ENCODE results near the gene DPP3.

Gene DPP3

GRCh38 chr11:66475349-66476172, 4.7 kb upstream of the DPP3 start (continued):
- no peak for TF ChIP-seq TSHZ2 (CRISPR knock-in tag; IDR thresholded peaks at IDR 0.05)
- no peak for TF ChIP-seq GLIS3 (CRISPR knock-in tag; IDR thresholded peaks at IDR 0.05)
- no peak for TF ChIP-seq ZNF565 (CRISPR knock-in tag; conservative IDR thresholded peaks at IDR 0.05; ENCODE audit: low read depth)
- TF ChIP-seq ARNTL (CRISPR knock-in tag; IDR thresholded peaks at IDR 0.05; ENCODE audit: borderline replicate concordance, low read depth): no peak
- TF ChIP-seq ESRRG (CRISPR knock-in tag; IDR thresholded peaks at IDR 0.05): no peak

- TF ChIP-seq CREB5 (CRISPR knock-in tag; IDR thresholded peaks at IDR 0.05; ENCODE audit: low read depth): no peak
- no peak for TF ChIP-seq ZNF70 (CRISPR knock-in tag; IDR thresholded peaks at IDR 0.05)
- TF ChIP-seq TSHZ2 (CRISPR knock-in tag; IDR thresholded peaks at IDR 0.05): no peak
- no peak for TF ChIP-seq ZNF565 (CRISPR knock-in tag; conservative IDR thresholded peaks at IDR 0.05; ENCODE audit: low read depth)
- no peak for TF ChIP-seq ESRRG (CRISPR knock-in tag; IDR thresholded peaks at IDR 0.05)
- no peak for TF ChIP-seq GLIS3 (CRISPR knock-in tag; IDR thresholded peaks at IDR 0.05)
- TF ChIP-seq ZFP30 (CRISPR knock-in tag; IDR thresholded peaks at IDR 0.05): no peak
- TF ChIP-seq ZC3H10 (CRISPR knock-in tag; IDR thresholded peaks at IDR 0.05): no peak
- TF ChIP-seq PATZ1 (CRISPR knock-in tag; IDR thresholded peaks at IDR 0.05; ENCODE audit: borderline replicate concordance): no peak
- TF ChIP-seq CSRNP3 (CRISPR knock-in tag; IDR thresholded peaks at IDR 0.05): no peak
- TF ChIP-seq ISL1 (CRISPR knock-in tag; IDR thresholded peaks at IDR 0.05): no peak
- no peak for TF ChIP-seq TCF4 (CRISPR knock-in tag; IDR thresholded peaks at IDR 0.05; ENCODE audit: borderline replicate concordance)
- no peak for TF ChIP-seq POU6F1 (CRISPR knock-in tag; IDR thresholded peaks at IDR 0.05; ENCODE audit: borderline replicate concordance, low read depth)
- no peak for TF ChIP-seq ZNF8 (CRISPR knock-in tag; IDR thresholded peaks at IDR 0.05)
- no peak for TF ChIP-seq PPARA (CRISPR knock-in tag; IDR thresholded peaks at IDR 0.05; ENCODE audit: borderline replicate concordance)
- TF ChIP-seq CSDC2 (CRISPR knock-in tag; IDR thresholded peaks at IDR 0.05): no peak
- TF ChIP-seq TOX (CRISPR knock-in tag; IDR thresholded peaks at IDR 0.05; ENCODE audit: borderline replicate concordance): no peak
- TF ChIP-seq ZFP3 (CRISPR knock-in tag; IDR thresholded peaks at IDR 0.05): no peak
- TF ChIP-seq ARNTL (CRISPR knock-in tag; IDR thresholded peaks at IDR 0.05; ENCODE audit: borderline replicate concordance, low read depth): no peak
- no peak for ATAC-seq
Measured at GRCh38 chr11:66476173-66476840, 3.9 kb upstream of the DPP3 start.

All from SK-N-SH treated with all-trans-retinoic acid at 6 μM for 48 hours (cell line).